Ishikawa (cell line): Measurements from ENCODE around the gene ATXN1.

Source experiments
- CEBPB ChIP-seq: IDR thresholded peaks from 2 replicates; pipeline ENCODE4 v1.6.1; 2012
- CREB1 ChIP-seq: IDR thresholded peaks from 2 replicates; pipeline ENCODE4 v1.6.1; 2012; ENCODE audit warnings: low read depth
- EGR1 ChIP-seq: IDR thresholded peaks from 2 replicates; pipeline ENCODE4 v1.6.1; 2012
- EP300 ChIP-seq: IDR thresholded peaks from 2 replicates; pipeline ENCODE4 v1.6.1; 2012; ENCODE audit warnings: borderline replicate concordance
- FOXM1 ChIP-seq: IDR thresholded peaks from 2 replicates; pipeline ENCODE4 v1.6.1; 2012; ENCODE audit warnings: low read depth, borderline replicate concordance
- MAX ChIP-seq: IDR thresholded peaks from 2 replicates; pipeline ENCODE4 v1.6.1; 2012
- NFIC ChIP-seq: IDR thresholded peaks from 2 replicates; pipeline ENCODE4 v1.6.1; 2012
- RAD21 ChIP-seq: IDR thresholded peaks from 2 replicates; pipeline ENCODE4 v1.6.1; 2012; ENCODE audit warnings: low read depth
- REST ChIP-seq: IDR thresholded peaks from 2 replicates; pipeline ENCODE4 v1.6.1; 2012; ENCODE audit warnings: low read depth, mild to moderate bottlenecking
- TAF1 ChIP-seq: IDR thresholded peaks from 2 replicates; pipeline ENCODE4 v1.6.1; 2012; ENCODE audit warnings: low read depth, mild to moderate bottlenecking
- TCF12 ChIP-seq: IDR thresholded peaks from 2 replicates; pipeline ENCODE4 v1.6.1; 2012; ENCODE audit warnings: low read depth
- TEAD4 ChIP-seq: IDR thresholded peaks from 2 replicates; pipeline ENCODE4 v1.6.1; 2012
- USF1 ChIP-seq: IDR thresholded peaks from 2 replicates; pipeline ENCODE4 v1.6.1; 2012
- YY1 ChIP-seq: IDR thresholded peaks from 2 replicates; pipeline ENCODE4 v1.6.1; 2012; ENCODE audit warnings: low read depth
- ZBTB7A ChIP-seq: IDR thresholded peaks from 2 replicates; pipeline ENCODE4 v1.6.1; 2012; ENCODE audit warnings: low read depth

ATXN1 gene

GRCh38 chr6:16313732-16314131 is 447.5 kb downstream of the ATXN1 start:
- TF ChIP-seq YY1 (no peak), TEAD4 (no peak), RAD21 (no peak), EP300 (no peak), NFIC (no peak), REST (no peak), MAX (no peak), TAF1 (no peak), CREB1 (no peak), FOXM1 (no peak), EGR1 (no peak), CEBPB (no peak), ZBTB7A (no peak), USF1 (no peak), TCF12 (no peak)

- TF ChIP-seq EP300: no peak
- TF ChIP-seq TEAD4: no peak
- TF ChIP-seq RAD21: no peak
- no peak for TF ChIP-seq CEBPB
Observed at GRCh38 chr6:16311763-16312162, 449.5 kb downstream of the ATXN1 start.

- TF ChIP-seq EGR1 (no peak), CREB1 (no peak), ZBTB7A (no peak), TAF1 (no peak), YY1 (no peak), TEAD4 (no peak), TCF12 (no peak), FOXM1 (no peak), MAX (no peak)
Observed at GRCh38 chr6:16306334-16306733, 454.9 kb downstream of the ATXN1 start.

DNA sequence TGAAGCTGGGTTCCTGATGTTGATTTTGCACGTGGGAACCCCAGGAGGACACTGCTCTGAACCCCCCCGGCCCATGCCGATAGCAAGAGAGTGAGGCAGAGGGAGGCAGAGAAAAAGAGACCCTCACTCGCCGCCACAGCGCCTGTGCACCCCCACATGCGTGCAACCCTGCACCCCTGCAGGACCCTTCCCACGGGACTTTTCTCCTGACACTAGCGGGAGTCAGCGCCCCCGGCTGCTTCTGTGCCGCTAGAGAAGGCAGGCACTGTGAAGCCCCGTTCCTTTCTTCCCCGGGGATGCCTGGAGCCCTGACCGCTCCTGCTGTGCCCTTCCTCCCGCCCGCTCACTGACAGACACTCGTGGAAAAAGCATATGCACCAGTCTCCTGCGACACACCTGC is 455.5 kb downstream of the ATXN1 start:
- TF ChIP-seq CREB1 (no peak), TEAD4 (no peak), FOXM1 (no peak)

- TF ChIP-seq TCF12 (no peak), RAD21 (no peak), TEAD4 (no peak), EP300 (no peak), TAF1 (no peak)
Observed at GRCh38 chr6:16305246-16305725, 456.0 kb downstream of the ATXN1 start.

- TF ChIP-seq USF1 (no peak), YY1 (no peak), EP300 (no peak), REST (no peak), CREB1 (no peak), TCF12 (no peak), ZBTB7A (no peak), TEAD4 (no peak), RAD21 (no peak)
Observed at GRCh38 chr6:16302721-16303552, 458.3 kb downstream of the ATXN1 start.

- TF ChIP-seq ZBTB7A (no peak), RAD21 (no peak), TEAD4 (no peak)
Observed at GRCh38 chr6:16301511-16301910, 459.7 kb downstream of the ATXN1 start.
